Fibroblast of skin of back (primary cell): ENCODE measurements around the gene APOO.
"Not testable (repeated sequence)": the region's sequence is repeated elsewhere in the genome, so short reads cannot be mapped to it uniquely, and the experiment has no call there.

ENCODE experiments used
- DNase-seq: peaks from one replicate; pipeline ENCODE4 v3.0.0-alpha.2; 2013

The APOO gene

DNA sequence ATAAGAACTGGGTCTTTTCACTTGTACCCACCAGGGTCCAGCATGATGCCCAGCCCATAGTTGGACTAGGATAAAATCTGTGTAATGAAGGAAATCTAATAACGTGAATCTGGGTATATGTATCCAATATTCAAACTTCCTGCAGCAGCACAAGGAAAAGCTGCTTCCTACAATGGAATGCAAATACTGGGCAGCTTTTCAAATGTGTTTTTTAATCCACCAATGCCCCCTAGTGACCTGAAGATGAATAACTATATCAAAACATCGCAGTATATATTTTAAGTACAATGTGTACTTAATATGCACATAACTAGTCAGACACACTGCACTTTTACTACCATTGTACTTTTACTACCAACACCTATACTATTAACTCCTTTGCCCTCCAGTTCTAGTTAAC lies 5.3 kb downstream of the APOO start:
- peak; percentile 58 for DNase-seq

DNA sequence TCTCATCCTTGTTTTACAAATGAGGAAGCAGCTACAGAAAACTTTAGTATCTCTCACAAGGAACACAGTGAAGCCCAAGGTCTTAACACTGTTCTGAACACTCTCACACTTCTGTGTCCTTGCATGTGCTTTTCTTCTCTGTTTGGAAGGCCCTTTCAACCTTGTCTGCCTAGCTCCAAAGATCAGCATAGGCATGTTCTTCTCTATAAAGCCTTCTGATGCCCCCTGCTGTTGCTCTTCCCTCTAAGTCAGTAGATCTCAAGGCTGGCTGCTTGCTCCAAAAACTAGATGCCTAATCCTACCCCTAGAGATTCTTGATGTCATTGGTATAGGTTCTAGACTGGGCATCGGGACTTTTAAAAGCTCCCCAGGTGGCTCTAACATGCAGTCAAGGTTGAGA lies 5.9 kb downstream of the APOO start:
- peak; percentile 73 for DNase-seq

DNA sequence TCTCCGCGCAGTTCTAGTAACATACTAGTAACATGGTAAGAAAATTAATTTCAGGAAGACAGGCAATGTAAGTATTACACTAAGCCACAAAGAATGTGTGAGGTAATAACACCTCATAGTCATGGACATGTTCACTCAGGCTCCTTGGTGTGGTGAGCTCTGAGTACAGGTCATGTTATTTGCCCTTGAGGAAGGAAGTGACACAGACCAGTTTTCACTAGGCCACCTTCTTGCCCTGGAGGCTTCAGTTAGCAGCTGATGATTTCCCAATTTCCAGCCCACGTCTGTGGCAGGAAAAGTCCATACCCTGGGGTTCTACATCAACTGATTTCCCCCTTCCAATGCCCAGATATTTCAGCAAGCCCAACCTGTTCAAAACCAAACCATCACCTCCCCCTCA lies 6.7 kb downstream of the APOO start:
- peak; percentile 54 for DNase-seq

DNA sequence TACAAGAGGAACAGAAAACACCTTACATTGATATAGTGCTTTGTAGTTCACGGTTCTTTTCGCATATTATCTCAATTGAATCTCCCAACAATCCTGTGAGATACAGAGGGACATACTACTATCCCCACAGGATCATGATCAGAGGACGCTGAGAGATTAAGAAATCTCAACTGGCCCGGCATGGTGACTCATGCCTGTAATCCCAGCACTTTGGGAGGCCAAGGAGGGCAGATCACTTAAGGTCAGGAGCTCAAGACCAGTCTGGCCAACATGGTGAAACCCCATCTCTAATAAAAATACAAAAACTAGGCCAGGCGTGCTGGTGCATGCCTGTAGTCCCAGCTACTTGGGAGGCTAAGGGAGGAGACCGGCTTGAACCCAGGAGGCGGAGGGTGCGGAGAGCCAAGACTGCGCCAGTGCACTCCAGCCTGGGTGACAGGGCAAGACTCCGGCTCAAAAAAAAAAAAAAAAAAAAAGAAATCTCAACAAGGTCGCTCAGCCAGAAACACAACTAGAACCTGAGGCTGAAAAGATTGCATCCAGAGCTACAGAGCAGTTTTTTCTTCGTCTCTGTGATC lies 7.4 kb downstream of the APOO start:
- peak; percentile 18 for DNase-seq

DNA sequence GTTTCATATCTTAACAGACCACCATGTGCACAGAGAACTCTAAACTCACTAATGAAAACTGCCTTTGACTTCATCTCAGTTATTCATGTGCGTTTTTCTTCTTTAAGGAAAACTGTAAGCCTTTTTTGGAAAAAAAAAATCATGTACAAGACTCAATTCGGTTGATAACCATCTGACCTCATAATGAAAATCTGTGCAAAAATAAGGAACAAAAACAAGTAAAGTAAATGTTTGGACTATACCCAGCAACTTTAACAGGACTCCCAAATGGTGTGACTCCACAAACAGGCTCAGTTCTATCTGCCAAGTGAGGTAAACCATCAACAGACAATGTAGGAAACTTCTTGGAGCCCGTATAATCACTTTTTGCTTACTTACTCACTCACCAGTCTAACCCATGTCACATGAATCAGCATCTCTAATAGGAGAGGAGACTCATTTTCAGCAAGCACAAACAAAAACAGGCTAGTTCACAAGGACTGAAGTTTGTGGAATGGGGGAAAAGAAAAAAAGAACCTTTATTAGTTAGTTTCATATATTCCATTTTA lies 9.3 kb downstream of the APOO start:
- peak; percentile 19 for DNase-seq

DNA sequence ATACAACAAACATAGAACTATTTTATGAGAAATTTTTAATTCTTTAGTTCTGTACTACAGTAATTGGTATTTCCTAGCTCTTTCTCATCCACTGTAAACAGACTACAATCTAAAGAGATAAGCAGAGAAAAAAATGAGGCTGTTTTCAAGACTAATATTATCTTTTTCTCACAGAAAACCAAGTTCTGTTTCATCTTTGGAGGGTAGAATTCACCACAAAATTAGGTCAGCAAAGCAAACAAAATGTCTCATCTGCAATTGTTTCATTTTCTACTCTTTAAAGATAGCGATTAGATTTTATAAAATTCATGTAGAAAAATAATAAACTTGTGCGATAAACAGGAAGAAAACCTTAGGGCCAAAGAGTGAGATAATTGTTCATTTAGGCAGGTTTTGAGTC lies 10.8 kb downstream of the APOO start:
- DNase-seq = peak; percentile 29

DNA sequence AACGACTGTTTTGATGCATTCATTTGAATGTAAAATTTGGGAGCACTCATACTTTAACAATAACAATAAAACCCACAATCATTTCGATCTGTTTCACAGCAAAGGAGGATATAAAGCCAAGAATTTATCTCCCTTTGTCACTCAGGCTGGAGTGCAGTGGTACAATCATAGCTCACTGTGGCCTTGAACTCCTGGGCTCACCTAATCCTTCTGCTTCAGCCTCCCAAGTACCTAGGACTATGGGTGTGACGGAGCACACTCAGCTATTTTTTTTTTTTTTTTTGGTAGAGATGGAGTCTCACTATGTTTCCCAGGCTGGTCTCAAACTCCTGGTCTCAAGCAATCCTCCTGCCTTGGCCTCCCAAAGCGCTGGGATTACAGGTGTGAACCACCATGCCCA lies 11.2 kb downstream of the APOO start:
- not testable (repeated sequence) for DNase-seq

DNA sequence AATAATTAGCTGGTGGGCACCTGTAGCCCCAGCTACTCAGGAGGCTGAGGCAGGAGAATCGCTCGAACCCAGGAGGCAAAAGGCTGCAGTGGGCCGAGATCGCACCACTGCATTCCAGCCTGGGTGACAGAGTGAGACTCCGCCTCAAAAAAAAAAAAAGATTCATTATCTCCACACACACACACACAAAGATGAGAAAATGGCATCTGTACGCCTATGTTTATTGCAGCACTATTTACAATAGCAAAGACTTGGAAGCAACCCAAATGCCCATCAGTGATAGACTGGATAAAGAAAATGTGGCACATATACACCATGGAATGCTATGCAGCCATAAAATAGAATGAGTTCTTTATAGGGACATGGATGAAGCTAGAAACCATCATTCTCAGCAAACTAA lies 12.7 kb downstream of the APOO start:
- DNase-seq = not testable (repeated sequence)

DNA sequence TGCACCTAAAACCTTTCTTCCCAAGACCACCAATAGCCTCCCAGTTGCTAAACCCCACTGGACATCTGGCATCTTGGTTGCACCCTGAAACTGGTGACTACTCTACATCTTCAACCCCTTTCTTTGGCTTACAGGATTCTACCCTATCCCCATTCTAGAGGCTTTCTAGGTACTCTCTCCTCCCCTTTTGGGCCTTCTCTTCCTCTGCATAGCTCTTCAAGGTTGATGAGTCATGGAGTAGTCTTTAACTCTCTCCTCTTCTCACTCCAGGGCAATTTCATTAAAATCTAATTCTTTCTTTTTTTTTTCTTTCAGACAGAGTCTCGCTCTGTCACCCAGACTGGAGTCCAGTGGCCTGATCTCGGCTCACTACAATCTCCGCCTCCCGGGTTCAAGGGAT lies 16.8 kb downstream of the APOO start:
- DNase-seq = peak; percentile 18

DNA sequence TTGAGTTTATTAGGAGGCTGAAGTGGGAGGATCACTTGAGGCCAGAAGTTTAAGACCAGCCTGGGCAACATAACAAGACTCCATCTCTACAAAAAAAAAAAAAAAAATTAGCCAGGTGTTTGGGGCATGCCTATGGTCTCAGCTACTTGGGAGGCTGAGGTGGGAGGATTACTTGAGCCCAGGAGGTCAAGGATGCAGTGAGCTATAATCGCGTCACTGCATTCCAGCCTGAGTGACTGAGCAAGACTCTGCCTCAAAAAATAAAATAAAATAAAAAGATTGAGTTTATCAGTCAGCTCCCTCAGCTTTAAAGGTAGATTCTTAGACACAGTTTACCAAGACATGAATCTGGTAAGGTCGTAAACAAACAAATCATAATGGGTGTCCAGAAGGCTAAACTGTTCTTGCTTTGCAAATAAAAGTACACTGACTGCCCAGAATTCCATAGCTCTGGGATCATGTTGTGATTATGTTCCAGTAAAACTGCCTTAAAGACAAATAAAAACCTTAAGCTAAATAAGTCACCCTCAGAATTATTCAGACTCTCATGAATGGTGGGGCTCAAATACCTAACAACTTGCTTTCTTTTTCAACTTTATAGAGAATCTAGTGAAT lies 18.7 kb downstream of the APOO start:
- peak; percentile 26 for DNase-seq

DNA sequence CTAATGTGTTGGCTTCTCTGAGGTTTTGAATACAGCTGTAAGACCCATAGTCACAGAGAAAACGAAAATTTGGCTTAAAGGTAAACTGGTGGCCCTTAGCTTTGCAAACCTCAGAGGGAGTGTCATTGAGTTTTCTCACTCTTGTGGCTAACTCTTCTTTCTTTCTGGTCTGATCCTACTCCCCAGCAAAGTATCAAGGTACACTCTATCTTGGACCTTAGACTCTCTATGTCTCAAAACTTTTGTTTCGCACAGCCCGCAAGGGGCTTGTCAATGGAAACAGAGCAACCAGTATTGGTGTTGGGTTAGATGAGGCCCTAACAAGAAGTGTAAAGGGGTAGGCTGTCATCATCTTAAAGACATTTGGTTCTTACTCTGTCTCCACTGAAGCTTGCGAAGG lies 19.8 kb downstream of the APOO start:
- no peak for DNase-seq

DNA sequence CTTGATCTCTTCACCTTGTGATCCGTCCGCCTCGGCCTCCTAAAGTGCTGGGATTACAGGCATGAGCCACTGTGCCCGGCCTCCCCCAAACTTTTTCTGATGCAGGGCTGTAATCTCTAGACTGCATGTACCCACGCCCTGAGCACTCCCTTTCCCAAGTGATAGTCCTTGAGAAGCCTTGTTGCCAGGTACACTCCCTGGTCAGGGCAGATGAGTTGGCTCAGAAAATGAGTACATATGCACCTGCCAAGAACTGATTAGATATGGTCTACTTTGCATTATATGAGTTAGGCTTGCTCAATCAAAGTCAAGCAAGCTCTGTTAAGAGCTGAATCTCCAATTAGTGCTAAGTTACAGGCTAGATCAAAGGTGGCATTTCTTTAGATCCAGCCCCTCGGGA lies 20.3 kb downstream of the APOO start:
- DNase-seq = no peak

DNA sequence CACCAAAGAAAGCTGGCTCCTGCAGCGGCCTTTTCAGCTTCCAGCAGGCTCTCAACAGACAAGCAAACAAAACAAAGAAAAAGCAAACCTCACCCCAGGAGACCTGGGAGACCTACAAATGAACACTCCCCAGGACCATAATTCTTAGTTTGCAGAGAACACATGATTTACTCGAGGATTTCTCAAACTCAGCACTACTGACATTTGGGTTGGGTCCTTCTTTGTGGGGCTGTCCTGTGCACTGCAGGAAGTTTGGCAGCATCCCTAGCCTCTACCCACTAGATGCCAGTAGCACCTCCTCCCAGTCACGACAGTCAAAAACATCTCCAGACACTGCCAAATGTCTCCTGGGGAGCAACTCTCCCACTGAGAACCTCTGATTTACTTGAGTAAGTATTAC lies 21.9 kb downstream of the APOO start:
- peak; percentile 35 for DNase-seq

DNA sequence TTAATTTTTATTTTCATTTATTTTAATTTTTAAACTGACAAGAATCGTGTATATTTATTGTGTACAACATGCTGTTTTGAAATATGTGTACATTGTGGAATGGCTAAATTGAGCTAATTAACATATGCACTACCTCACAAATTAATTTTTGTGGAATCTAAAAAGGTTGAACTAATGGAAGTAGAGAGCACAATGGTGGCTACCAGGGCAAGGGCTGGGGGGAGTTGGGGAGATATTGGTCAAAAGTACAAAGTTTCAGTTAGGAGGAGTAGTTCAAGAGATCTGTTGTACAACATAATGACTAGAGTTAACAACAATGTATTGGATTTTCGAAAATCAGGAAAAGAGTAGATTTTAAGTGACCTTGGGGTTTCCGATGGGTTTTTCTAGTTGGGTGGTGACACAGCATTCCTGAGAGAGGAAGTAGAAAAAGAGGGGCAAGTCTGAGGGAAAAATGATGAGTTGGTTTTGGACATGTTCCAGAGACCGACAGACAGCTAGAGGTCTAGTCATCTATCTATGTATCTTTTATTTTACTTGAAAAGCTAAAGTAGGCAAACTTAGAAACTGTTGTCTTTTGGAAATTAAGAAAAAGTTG lies 23.2 kb downstream of the APOO start:
- peak; percentile 87 for DNase-seq

DNA sequence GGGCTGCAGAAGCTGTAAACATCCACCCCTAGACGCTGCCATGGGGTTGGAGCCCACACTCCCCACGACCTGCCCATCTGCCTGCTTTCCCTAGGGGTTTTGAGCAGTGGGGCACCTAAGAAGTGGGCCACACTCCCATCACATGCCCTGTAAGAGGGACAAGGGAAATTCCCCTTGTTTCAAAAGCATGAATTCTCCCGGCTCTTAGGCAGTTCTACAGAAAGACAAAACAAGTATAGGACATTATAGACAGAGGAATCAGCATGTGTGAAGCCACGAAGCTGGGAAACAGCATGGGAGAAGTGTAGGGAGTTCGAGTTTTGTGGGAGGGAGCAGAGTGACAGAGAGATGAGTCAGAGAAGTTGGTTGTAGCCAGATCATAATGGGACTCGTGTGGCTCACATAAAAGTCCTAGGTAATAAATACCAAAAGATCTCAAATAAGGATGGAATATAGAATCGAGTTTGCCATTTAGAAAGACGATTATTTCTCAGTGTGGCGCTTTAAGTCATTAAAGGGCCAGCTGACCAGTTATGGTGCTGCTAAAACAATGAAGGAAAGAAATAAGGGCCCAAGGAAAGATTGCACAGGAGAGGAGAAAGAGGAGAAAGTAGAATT lies 23.9 kb downstream of the APOO start:
- DNase-seq = peak; percentile 88

DNA sequence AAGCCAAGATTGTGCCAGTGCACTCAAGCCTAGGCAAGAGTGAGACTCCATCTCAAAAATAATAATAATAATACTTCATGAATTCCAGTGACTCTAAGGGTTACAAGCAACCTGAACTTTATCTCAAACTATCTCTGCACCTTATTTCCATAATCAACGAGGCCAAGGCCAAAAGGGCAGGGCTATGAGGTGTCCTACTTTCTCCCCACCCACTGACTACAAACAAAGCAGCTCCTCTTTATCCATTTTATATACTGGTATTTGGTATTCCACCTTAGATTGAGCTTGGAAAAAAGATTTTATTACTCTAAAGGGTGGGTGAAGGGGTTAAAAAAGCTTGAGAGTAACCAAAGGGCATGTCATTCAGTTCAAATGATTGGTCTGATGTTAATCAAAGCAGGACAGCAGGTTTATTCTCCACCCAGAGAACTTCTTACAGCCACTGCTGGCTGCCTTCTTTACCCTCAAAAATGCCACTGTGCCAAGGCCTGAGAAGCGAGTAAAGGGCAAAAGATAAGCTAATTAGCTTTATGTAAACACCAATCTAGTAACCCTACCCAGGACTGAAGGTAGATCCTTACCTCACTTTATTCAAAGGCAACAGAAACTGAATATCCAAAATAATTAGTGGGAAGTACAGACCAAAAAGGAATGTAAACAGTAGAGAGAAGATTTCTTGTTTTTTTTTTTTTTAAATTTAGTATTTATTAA lies 28.2 kb downstream of the APOO start:
- no peak for DNase-seq

DNA sequence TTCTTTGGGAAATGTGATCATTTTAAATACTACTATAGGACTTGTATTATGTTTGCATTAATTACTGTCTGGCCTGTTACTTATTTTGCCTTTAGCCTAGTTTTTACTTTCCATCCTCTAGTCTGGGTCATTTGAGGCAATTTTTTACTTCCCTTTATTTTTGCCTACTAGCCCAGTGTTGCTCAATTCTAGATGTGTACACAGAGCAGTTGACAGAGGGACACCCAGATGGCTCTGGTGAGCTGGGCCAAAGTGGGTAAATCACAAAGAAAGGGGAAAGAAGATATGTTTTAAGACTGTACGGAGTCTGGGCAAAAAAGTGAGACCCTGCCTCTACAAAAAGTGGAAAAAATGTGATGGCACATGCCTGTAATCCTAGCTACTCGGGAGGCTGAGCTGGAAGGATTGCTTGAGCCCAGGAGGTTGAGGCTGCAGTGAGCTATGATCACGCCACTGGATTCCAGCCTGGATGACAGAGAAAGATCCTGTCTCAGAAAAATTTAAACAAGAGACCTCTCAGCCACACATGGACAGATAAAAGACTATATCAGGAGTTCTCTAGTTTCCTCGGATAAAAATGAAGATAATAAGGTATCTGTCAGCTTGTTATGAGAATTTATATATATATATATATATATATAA lies 35.7 kb downstream of the APOO start:
- DNase-seq = no peak

DNA sequence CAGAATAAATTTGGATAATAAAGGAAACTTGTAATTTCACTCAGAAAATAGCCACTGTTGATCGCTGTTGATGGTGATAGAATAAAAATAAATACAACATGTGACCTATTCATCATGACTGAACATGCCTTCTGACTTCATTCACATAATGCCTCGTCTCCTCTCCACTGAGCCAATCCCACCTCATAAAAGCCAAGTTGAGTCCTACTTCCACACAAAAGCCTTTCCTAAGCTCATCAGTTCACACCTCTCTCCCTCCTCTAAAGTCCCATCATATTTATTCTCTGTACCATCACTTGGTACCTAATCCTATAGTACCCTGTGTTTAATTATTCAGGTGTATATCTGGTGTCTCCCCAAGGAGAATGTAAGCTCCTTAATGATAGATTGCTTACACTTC lies 37.7 kb downstream of the APOO start:
- DNase-seq = no peak

DNA sequence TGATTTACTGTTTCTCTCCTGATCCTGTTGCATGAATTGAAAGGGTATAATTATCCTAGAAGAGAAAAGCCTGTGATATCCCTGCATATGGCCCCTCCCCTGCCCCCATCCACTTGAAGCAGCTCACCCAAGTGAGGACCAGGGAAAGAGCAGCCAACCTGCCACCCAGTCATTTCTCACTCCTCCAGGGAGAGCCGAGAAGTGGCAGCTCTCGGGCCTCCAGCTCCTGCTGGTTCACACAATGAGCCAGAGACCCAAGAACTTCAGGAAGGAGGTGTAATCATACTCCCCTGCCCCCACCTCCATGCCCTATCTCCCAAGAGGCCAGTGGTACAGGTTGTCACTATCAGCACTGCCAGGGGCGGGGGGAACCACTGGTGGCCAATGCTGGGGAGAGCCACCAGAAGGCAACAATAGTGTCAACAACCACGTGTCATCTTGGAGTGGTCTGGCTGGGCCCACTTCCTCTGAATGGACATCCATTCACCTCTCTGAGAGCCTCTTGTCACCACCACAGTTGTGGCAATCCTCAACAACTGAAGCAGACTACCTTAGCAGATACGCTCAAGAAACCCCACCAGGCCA lies 42.9 kb downstream of the APOO start:
- DNase-seq = no peak

DNA sequence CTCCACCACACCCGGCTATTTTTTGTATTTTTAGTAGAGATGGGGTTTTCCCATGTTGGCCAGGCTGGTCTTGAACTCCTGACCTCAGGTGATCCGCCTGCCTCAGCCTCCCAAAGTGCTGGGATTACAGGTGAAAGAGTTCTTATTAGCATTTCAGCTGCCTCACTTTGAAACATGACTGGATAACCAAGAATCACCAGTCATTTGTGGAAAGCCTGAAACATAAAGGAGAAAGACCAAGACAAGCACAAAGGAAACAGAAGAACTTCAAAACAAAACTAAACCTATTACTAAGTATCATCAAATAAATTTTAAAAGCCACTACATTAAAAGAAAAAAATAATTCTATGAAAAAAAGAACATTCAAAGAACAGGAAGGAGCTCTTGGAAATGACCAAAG lies 45.8 kb downstream of the APOO start:
- DNase-seq = not testable (repeated sequence)

DNA sequence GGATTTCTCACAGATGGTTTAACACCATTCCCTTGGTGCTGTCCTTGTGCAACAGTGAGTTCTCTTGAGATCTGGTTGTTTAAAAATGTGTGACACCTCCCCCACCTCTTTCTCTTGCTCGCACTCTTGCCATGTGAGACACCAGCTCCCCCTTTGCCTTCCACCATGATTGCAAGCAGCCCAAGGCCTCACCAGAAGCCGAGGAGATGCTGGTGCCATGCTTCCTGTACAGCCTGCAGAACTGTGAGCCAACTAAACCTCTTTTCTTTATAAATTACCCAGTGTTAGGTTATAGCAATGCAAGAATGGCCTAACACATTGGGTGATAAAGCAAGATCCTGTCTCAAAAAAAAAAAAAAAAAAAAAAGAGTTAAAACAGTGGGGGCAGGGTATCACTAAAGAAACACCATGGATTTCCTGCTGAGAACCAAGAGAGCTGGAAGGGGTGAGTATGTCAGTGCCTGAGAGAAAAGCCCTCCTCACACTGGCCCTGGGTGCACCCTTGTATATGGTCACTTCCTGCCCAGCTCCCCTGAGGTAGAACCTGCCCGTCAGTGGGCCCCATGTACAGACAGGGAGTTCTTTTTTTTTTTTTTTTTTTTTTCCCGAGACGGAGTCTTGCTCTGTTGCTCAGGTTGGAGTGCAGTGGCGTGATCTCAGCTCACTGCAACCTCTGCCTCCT lies 46.4 kb downstream of the APOO start:
- DNase-seq = no peak

DNA sequence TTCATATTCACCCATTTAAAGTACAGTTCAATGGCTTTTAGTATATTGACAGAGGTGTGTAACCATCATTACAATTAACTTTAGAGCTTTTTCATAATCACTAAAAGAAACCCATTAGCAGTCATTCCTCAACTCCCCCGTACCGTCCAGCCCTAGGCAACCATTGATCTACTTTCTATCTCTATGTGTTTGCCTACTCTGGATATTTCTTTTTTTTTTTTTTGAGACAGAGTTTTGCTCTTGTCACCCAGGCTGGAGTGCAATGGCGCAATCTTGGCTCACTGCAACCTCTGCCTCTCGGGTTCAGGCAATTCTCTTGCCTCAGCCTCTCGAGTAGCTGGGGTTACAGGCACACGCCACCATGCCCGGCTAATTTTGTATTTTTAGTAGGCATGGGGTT lies 48.5 kb downstream of the APOO start:
- not testable (repeated sequence) for DNase-seq
